Gastrocnemius medialis (tissue), 4 donors: ENCODE results near the gene ATP6V0E1. TPM values are rescaled to one million over a fixed set of nuclear protein-coding genes. Genes with fewer than 3 reads are reported as not detected.

Experiments used
- ATAC-seq, 2 donors: fragments of 150-250 bp; one replicate each; pipeline ENCODE4 v1.9.1; 2016
- DNase-seq, 2 donors: peaks; one replicate each; pipeline ENCODE4 v3.0.0-alpha.2; 2019
- H3K27ac ChIP-seq, 4 donors: fragments of 200-600 bp; sonication (generic); 1 replicate in 1 of 4; 2 replicates in 3 of 4; pipeline ENCODE4 v1.5.1; 2016 to 2018; ENCODE audit warnings: mild to moderate bottlenecking in 2 of 4, moderate library complexity in 1 of 4
- H3K27me3 ChIP-seq, 3 donors: fragments of 200-600 bp; sonication (generic) in 2 of 3; 1 replicate in 1 of 3; 2 replicates in 2 of 3; pipeline versions ENCODE4 v1.5.1 to v1.6.0; 2016 to 2019; ENCODE audit warnings: mild to moderate bottlenecking in 1 of 3, moderate library complexity in 1 of 3
- H3K36me3 ChIP-seq, 2 donors: fragments of 200-600 bp; sonication (generic) in 1 of 2; one replicate each; pipeline ENCODE4 v1.5.1; 2017 to 2018
- H3K4me1 ChIP-seq, 2 donors: fragments of 200-600 bp; sonication (generic) in 1 of 2; one replicate each; pipeline ENCODE4 v1.5.1; 2016 to 2017; ENCODE audit warnings: mild to moderate bottlenecking in 2 of 2
- H3K4me3 ChIP-seq, 4 donors: fragments of 200-600 bp; sonication (generic) in 3 of 4; 1 replicate in 1 of 4; 2 replicates in 3 of 4; pipeline ENCODE4 v1.5.1; 2016 to 2019; ENCODE audit warnings: mild to moderate bottlenecking in 2 of 4
- H3K9me3 ChIP-seq, 3 donors: fragments of 200-600 bp; sonication (generic) in 2 of 3; 1 replicate in 1 of 3; 2 replicates in 2 of 3; pipeline ENCODE4 v1.5.1; 2016 to 2019
- CTCF ChIP-seq, 5 experiments: fragments of 450-650 bp in 3 of 5; fragments of 200-600 bp in 2 of 5; sonication (generic) in 2 of 5; IDR thresholded peaks in 4 of 5; conservative IDR thresholded peaks in 1 of 5; 1 replicate in 4 of 5; 2 replicates in 1 of 5; pipeline ENCODE4 v1.5.1; 2016 to 2019; ENCODE audit warnings: antibody characterized with exemption in 5 of 5, mild to moderate bottlenecking in 3 of 5, moderate library complexity in 3 of 5
- POLR2A ChIP-seq, 2 donors: fragments of 450-650 bp; IDR thresholded peaks; one replicate each; pipeline ENCODE4 v1.6.1; 2017; ENCODE audit warnings: antibody characterized with exemption in 2 of 2, mild to moderate bottlenecking in 2 of 2, moderate library complexity in 2 of 2
- in situ Hi-C, 4 donors: fragments of 200-750 bp; cut with MboI; loops; one replicate each; pipeline versions ENCODE4 v1.15.0 to v1.8.0; 2017; ENCODE audit warnings: low sequenced_read_pairs in 4 of 4
- intact Hi-C: fragments of 100-400 bp; cut with DNase I; formaldehyde crosslinking; loops from one replicate; pipeline ENCODE4 v1.15.1; 2023; ENCODE audit warnings: low total_unique reads
- total RNA-seq, 4 donors: library from RNA; depleted of rRNA; stranded (reverse); fragments of >200 nt; gene quantifications; one replicate each; pipeline versions ENCODE4 v1.1.0 to v1.2.3, GENCODE V29; 2016

Gene ATP6V0E1
- total RNA-seq, 4 donors from 2014 or later, result 101 to 183 (median 164) TPM

- ATAC-seq, result no peak
- intact Hi-C loops (no loop called here), in situ Hi-C loops (no loop called here)
- Histone ChIP-seq H3K4me3 (no peak overlapping the region), H3K27me3 (no peaks in the 10 kb centered on the region), H3K9me3 (no peaks in the 10 kb centered on the region), H3K27ac (no peak overlapping the region), H3K4me1 (no peaks in the 10 kb centered on the region), H3K36me3 (peaks cover 0 to 29% of the 10 kb centered on the region in 2 donors)
- DNase-seq, result no peak
- TF ChIP-seq CTCF (IDR thresholded peaks at IDR 0.05 in 4 of 5, conservative IDR thresholded peaks at IDR 0.05 in 1 of 5) (no peak), POLR2A (IDR thresholded peaks at IDR 0.05) (no peak)
These were observed 13.7 kb upstream of the ATP6V0E1 start for GRCh38 chr5:172969921-172970320.

- H3K36me3 ChIP-seq, result peaks cover 0 to 16% of the 10 kb centered on the region in 2 donors
- no peak for TF ChIP-seq POLR2A (IDR thresholded peaks at IDR 0.05)
- no peak for TF ChIP-seq CTCF (IDR thresholded peaks at IDR 0.05 in 4 of 5, conservative IDR thresholded peaks at IDR 0.05 in 1 of 5)
- in situ Hi-C loops, result no loop called here
- H3K4me1 ChIP-seq, result no peaks in the 10 kb centered on the region
- no peaks in the 10 kb centered on the region for H3K9me3 ChIP-seq
- no peak overlapping the region for H3K4me3 ChIP-seq
- intact Hi-C loops, result no loop called here
- H3K27me3 ChIP-seq, result no peaks in the 10 kb centered on the region
- ATAC-seq (no peak), DNase-seq (no peak)
- H3K27ac ChIP-seq, result no peak overlapping the region
These were observed 12.1 kb upstream of the ATP6V0E1 start for GRCh38 chr5:172971482-172971881.

GRCh38 chr5:172972552-172972951 is 11.0 kb upstream of the ATP6V0E1 start:
- Histone ChIP-seq H3K27ac (no peak overlapping the region), H3K27me3 (no peaks in the 10 kb centered on the region), H3K36me3 (peaks cover 0 to 16% of the 10 kb centered on the region in 2 donors), H3K4me1 (no peaks in the 10 kb centered on the region), H3K4me3 (no peak overlapping the region), H3K9me3 (no peaks in the 10 kb centered on the region)
- TF ChIP-seq POLR2A (IDR thresholded peaks at IDR 0.05), result no peak
- DNase-seq (no peak), ATAC-seq (no peak)
- intact Hi-C loops (no loop called here), in situ Hi-C loops (no loop called here)

GRCh38 chr5:172973127-172973916 is 10.2 kb upstream of the ATP6V0E1 start:
- intact Hi-C loops (no loop called here), in situ Hi-C loops (no loop called here)
- ATAC-seq (no peak), DNase-seq (no peak)
- Histone ChIP-seq H3K4me1 (no peaks in the 10 kb centered on the region), H3K27ac (no peak overlapping the region), H3K9me3 (no peaks in the 10 kb centered on the region), H3K4me3 (no peak overlapping the region), H3K27me3 (no peaks in the 10 kb centered on the region), H3K36me3 (peaks cover 0 to 16% of the 10 kb centered on the region in 2 donors)
- TF ChIP-seq POLR2A (IDR thresholded peaks at IDR 0.05), result no peak
- no peak for TF ChIP-seq CTCF (IDR thresholded peaks at IDR 0.05 in 4 of 5, conservative IDR thresholded peaks at IDR 0.05 in 1 of 5)

- DNase-seq (no peak), ATAC-seq (no peak)
- in situ Hi-C loops (no loop called here), intact Hi-C loops (no loop called here)
- no peaks in the 10 kb centered on the region for H3K27me3 ChIP-seq
- H3K4me1 ChIP-seq, result no peaks in the 10 kb centered on the region
- peaks cover 0 to 14% of the 10 kb centered on the region in 2 donors for H3K36me3 ChIP-seq
- no peaks in the 10 kb centered on the region for H3K9me3 ChIP-seq
- H3K4me3 ChIP-seq, result no peak overlapping the region
- H3K27ac ChIP-seq, result no peak overlapping the region
- TF ChIP-seq POLR2A (IDR thresholded peaks at IDR 0.05), result no peak
- no peak for TF ChIP-seq CTCF (IDR thresholded peaks at IDR 0.05 in 4 of 5, conservative IDR thresholded peaks at IDR 0.05 in 1 of 5)
These were observed 9.6 kb upstream of the ATP6V0E1 start for GRCh38 chr5:172973931-172974330.
